ENCODE results near the gene PPEF2. TPM values are rescaled to one million over a fixed set of nuclear protein-coding genes. Genes with fewer than 3 reads are reported as not detected.
"Not testable (repeated sequence)": the region's sequence is repeated elsewhere in the genome, so short reads cannot be mapped to it uniquely, and the experiment has no call there.

PPEF2 gene
- not detected for polyA plus RNA-seq

DNA sequence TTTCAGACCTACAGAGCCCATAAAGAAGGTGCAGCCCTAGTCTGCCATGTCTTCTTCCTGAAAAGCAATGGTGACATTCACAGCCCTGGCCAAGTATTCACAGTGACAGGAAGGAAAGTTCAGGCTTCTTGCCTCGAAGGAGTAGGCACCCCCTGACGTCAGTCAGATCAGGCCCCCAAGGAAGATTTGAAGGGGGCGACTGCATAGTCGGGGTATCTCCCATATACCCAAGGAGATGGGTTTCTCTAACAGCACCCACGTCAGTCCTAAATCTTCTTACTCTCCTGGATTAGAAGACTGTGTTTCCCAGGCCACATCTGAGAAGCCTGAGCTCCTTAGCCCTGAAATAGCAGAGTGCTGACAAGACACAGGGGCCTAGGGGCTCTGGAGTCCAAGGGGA lies at the start of gene PPEF2:
PPEF2 (minus strand) TSS at position 101 of the 400 bp plus-strand sequence. CDS start 6,127 bp downstream, outside the sequence.
- H3K27ac ChIP-seq (ENCODE audit: low read depth, low read length): no peak within 1 kb of the TSS
- 72 to 85% (median 84%) methylated on average over 5 of the region's 5 CpGs for WGBS, 3 donors

GRCh38 chr4:75950213-75950815 lies 48.1 kb upstream of the PPEF2 start:
- H3K27ac ChIP-seq (ENCODE audit: low read depth, low read length): no peak overlapping the region
- 65 to 76% (median 72%) methylated on average over 3 of the region's 3 CpGs for WGBS, 3 donors

GRCh38 chr4:75948822-75949444 lies 46.7 kb upstream of the PPEF2 start:
- H3K27ac ChIP-seq (ENCODE audit: low read depth, low read length): no peak overlapping the region
- 71 to 81% (median 77%) methylated on average over 5 of the region's 5 CpGs for WGBS, 3 donors

- H3K27ac ChIP-seq (ENCODE audit: low read depth, low read length): no peak within 1 kb of the TSS
- 0 to 2% (median 0%) methylated on average over 59 to 66 of the region's 66 CpGs for WGBS, 3 donors
Measured at GRCh38 chr4:75940692-75941253, 38.5 kb upstream of the PPEF2 start, which contains the start of gene NAAA. TSS of gene NAAA (minus strand) at chr4:75941013. CDS start at chr4:75940949, 64 bp downstream.

GRCh38 chr4:75939890-75940691 lies 37.8 kb upstream of the PPEF2 start:
- H3K27ac ChIP-seq (ENCODE audit: low read depth, low read length): no peak overlapping the region
- WGBS, 3 donors: 0% methylated on average over 64 to 67 of the region's 67 CpGs

GRCh38 chr4:75935628-75936027 lies 33.4 kb upstream of the PPEF2 start:
- H3K27ac ChIP-seq (ENCODE audit: low read depth, low read length): no peak overlapping the region
- 90 to 96% (median 95%) methylated on average over 1 of the region's 1 CpG for WGBS, 3 donors

DNA sequence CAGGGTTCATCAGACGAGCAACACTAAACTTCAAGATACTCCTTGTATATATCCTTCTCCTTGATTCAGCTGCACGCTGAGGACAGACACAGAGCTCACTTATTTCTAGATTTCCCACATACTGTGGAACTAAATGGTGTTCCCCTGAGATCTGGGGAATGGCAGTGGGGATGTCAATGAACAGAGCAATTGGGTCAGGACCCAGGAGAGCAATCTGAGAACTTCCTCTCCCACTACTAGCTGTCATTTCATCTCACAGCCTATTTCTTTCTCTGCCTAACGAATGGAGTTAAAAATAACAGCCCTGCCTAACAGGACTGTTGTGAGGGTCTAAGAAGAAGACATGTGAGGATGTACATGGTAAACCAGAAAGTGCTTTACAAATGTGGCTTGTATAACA lies 27.9 kb upstream of the PPEF2 start:
- WGBS, 3 donors: 83 to 90% (median 88%) methylated on average over 3 of the region's 3 CpGs
- no peak overlapping the region for H3K27ac ChIP-seq (ENCODE audit: low read depth, low read length)

DNA sequence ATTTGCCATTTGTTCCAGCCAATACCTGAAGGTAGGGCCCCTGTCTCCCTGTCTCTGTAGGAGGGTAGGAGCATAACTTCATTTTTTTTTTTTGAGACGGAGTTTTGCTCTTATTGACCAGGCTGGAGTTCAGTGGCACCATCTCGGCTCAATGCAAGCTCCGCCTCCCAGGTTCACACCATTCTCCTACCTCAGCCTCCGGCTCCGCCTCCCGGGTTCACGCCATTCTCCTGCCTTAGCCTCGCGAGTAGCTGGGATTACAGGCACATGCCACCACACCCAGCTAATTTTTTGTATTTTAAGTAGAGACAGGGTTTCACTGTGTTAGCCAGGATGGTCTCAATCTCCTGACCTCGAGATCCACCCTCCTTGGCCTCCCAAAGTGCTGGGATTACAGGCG lies 22.7 kb upstream of the PPEF2 start:
- H3K27ac ChIP-seq (ENCODE audit: low read depth, low read length): not testable (repeated sequence)
- WGBS, 3 donors: 88 to 96% (median 93%) methylated on average over 11 of the region's 11 CpGs

GRCh38 chr4:75924309-75924827 lies 22.1 kb upstream of the PPEF2 start:
- WGBS, 3 donors: 78 to 91% (median 89%) methylated on average over 5 of the region's 5 CpGs
- H3K27ac ChIP-seq (ENCODE audit: low read depth, low read length): no peak overlapping the region

GRCh38 chr4:75922588-75922987 lies 20.3 kb upstream of the PPEF2 start:
- no peak overlapping the region for H3K27ac ChIP-seq (ENCODE audit: low read depth, low read length)
- 63 to 88% (median 81%) methylated on average over 1 of the region's 1 CpG for WGBS, 3 donors

GRCh38 chr4:75921910-75922309 lies 19.7 kb upstream of the PPEF2 start:
- H3K27ac ChIP-seq (ENCODE audit: low read depth, low read length): no peak overlapping the region
- WGBS, 3 donors: 89 to 100% (median 95%) methylated on average over 2 of the region's 2 CpGs

GRCh38 chr4:75920327-75920726 lies 18.1 kb upstream of the PPEF2 start:
- H3K27ac ChIP-seq (ENCODE audit: low read depth, low read length): no peak overlapping the region
- 95 to 98% (median 98%) methylated on average over 4 of the region's 4 CpGs for WGBS, 3 donors

DNA sequence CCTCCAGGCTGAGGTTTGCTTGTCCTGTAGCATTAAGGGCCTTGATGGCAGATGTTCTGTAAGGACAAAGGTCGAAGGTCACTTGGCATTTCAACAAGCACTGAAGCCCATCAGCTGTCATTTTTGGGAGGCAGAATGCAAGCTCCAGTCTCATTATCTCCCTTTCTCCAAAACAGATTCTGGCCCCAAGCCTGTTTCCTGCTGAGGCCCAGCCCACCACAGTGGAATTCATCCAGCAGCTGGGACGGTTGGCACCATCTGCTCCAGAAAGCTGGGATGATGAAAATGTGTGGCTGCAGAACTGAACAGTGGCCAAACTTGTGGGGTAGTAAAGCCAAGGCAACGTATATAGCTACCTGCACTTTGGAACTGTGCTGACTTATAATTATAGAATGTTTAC lies 17.7 kb upstream of the PPEF2 start:
- 50 to 56% (median 51%) methylated on average over 3 of the region's 3 CpGs for WGBS, 3 donors
- no peak overlapping the region for H3K27ac ChIP-seq (ENCODE audit: low read depth, low read length)

DNA sequence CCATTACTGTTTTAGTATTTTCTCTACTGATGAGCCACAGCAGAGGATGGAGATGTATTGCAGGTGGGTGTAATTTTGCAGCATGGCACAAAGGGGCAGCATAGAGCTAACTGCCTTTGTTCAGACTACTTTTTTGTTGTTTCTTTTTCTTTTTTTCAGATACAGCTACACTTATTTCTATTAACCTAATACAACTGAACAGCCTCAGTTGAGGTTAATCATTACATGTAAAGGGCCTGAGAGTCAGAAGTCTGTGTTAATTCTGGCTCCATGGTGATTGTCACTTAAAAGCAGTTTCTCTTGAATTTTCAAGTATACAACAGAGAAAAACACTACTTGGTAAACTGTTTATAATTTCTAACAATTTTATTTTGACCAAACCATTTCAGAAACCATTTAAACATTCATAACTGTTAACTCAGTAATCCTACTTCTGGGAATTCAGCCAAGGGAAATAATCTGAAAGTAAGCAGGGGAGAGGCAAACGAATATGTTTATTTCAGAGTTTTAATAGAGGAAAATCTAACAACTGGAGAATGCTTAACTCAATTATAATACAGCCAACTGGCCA lies 13.9 kb upstream of the PPEF2 start:
- H3K27ac ChIP-seq (ENCODE audit: low read depth, low read length): no peak overlapping the region
- 4 to 32% (median 29%) methylated on average over 1 of the region's 1 CpG for WGBS, 3 donors

- 46 to 74% (median 72%) methylated on average over 6 of the region's 6 CpGs for WGBS, 3 donors
- no peak overlapping the region for H3K27ac ChIP-seq (ENCODE audit: low read depth, low read length)
Measured at GRCh38 chr4:75912968-75913367, 10.7 kb upstream of the PPEF2 start.

GRCh38 chr4:75910831-75911230 lies 8.6 kb upstream of the PPEF2 start:
- WGBS, 3 donors: 87 to 97% (median 92%) methylated on average over 6 of the region's 6 CpGs

GRCh38 chr4:75909405-75909804 lies 7.2 kb upstream of the PPEF2 start:
- 85 to 88% (median 87%) methylated on average over 5 of the region's 5 CpGs for WGBS, 3 donors
- no peak overlapping the region for H3K27ac ChIP-seq (ENCODE audit: low read depth, low read length)

More at GRCh38 chr4:75910831-75911230, 8.6 kb upstream of the PPEF2 start:
- not testable (repeated sequence) for H3K27ac ChIP-seq (ENCODE audit: low read depth, low read length)

- H3K27ac ChIP-seq (ENCODE audit: low read depth, low read length): no peak overlapping the region
- 10 to 18% (median 14%) methylated on average over 3 of the region's 3 CpGs for WGBS, 3 donors
Measured at GRCh38 chr4:75908555-75908954, 6.3 kb upstream of the PPEF2 start.
